NCI-H2196 (cell line): Measurements from ENCODE around the gene ZC3H15.
"Not testable (repeated sequence)": the region's sequence is repeated elsewhere in the genome, so short reads cannot be mapped to it uniquely, and the experiment has no call there.

Experiments used
- DNase-seq: peaks from one replicate; lab custom pipeline; 2025; ENCODE audit not compliant: unreplicated experiment; lab: John Stamatoyannopoulos, UW

ZC3H15 gene

GRCh38 chr2:186493564-186494085, 7.6 kb downstream of the ZC3H15 start:
- no peak for DNase-seq

GRCh38 chr2:186496401-186496800, 10.3 kb downstream of the ZC3H15 start:
- DNase-seq, result no peak

GRCh38 chr2:186497928-186498327, 11.9 kb downstream of the ZC3H15 start:
- no peak for DNase-seq

- DNase-seq, result no peak
Measured at GRCh38 chr2:186498834-186499233, 12.8 kb downstream of the ZC3H15 start.

- peak; percentile 41 for DNase-seq
Measured at GRCh38 chr2:186503827-186504606, 18.0 kb downstream of the ZC3H15 start.

- no peak for DNase-seq
Measured at GRCh38 chr2:186508263-186508662, 22.2 kb downstream of the ZC3H15 start.

GRCh38 chr2:186515376-186515775, 29.3 kb downstream of the ZC3H15 start:
- DNase-seq, result no peak

GRCh38 chr2:186516396-186516795, 30.3 kb downstream of the ZC3H15 start:
- no peak for DNase-seq

- no peak for DNase-seq
Measured at GRCh38 chr2:186517090-186517489, 31.0 kb downstream of the ZC3H15 start.

- no peak for DNase-seq
Measured at GRCh38 chr2:186518291-186518690, 32.2 kb downstream of the ZC3H15 start.

GRCh38 chr2:186518945-186519344, 32.9 kb downstream of the ZC3H15 start:
- DNase-seq, result no peak

- not testable (repeated sequence) for DNase-seq
Measured at GRCh38 chr2:186521570-186522153, 35.6 kb downstream of the ZC3H15 start.

GRCh38 chr2:186522450-186522849, 36.4 kb downstream of the ZC3H15 start:
- DNase-seq, result no peak

GRCh38 chr2:186523791-186524190, 37.7 kb downstream of the ZC3H15 start:
- no peak for DNase-seq

GRCh38 chr2:186526281-186526680, 40.2 kb downstream of the ZC3H15 start:
- DNase-seq, result no peak

GRCh38 chr2:186530314-186530713, 44.3 kb downstream of the ZC3H15 start:
- DNase-seq, result no peak

GRCh38 chr2:186531257-186531775, 45.3 kb downstream of the ZC3H15 start:
- DNase-seq, result no peak

GRCh38 chr2:186532891-186533290, 46.8 kb downstream of the ZC3H15 start:
- DNase-seq, result no peak

- no peak for DNase-seq
Measured at GRCh38 chr2:186533717-186534116, 47.7 kb downstream of the ZC3H15 start.

- no peak for DNase-seq
Measured at GRCh38 chr2:186534406-186534805, 48.3 kb downstream of the ZC3H15 start.

- DNase-seq, result no peak
Measured at GRCh38 chr2:186535861-186536260, 49.8 kb downstream of the ZC3H15 start.

- DNase-seq, result no peak
Measured at GRCh38 chr2:186537019-186537418, 51.0 kb downstream of the ZC3H15 start.
